NCI-H2196 treated with DMSO at 0.1 percent for 48 hours (cell line): ENCODE data around the gene FMN2.
"Not testable (repeated sequence)": the region's sequence is repeated elsewhere in the genome, so short reads cannot be mapped to it uniquely, and the experiment has no call there.

Source experiments
- DNase-seq: peaks from one replicate; lab custom pipeline; 2025; ENCODE audit not compliant: unreplicated experiment; lab: John Stamatoyannopoulos, UW

FMN2 gene

DNA sequence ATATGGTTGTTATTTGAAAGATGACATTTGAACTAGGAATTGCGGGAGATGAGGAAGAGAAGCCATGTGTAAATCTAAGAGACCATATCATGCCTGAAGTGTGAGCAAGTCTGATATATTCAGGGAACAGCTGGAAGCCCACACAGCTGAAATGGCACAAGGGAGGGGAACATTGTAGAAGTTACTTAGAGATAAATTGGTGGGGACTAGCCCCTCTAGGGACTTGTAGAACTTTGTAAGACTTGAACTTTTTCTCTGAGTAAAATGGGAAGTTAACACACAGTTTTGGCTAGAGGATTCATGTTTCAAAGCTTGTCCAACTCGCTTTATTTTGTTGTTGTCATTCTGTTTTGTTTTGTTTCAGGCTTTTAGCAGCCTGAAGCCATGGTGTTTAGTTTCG lies 216.4 kb downstream of the FMN2 start:
- DNase-seq, result no peak

DNA sequence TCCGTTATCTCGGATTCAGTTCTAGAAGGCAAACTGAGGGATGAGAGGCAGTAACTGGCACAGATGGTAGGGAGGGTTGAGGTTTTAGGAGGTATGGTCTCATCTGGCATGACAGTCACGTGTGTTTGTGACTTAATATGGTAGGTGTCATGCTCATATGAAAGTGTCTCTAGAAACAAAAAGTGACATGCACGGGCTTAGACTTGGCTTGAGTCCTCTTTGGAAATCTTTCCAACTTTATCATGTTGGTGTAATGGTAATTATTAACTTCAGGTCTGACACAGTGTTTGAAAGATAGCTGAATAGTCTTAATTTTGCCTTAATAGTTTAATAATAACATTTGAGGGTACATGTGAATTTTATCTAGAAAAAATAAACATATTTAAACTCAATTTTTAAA lies 218.1 kb downstream of the FMN2 start:
- DNase-seq, result no peak

DNA sequence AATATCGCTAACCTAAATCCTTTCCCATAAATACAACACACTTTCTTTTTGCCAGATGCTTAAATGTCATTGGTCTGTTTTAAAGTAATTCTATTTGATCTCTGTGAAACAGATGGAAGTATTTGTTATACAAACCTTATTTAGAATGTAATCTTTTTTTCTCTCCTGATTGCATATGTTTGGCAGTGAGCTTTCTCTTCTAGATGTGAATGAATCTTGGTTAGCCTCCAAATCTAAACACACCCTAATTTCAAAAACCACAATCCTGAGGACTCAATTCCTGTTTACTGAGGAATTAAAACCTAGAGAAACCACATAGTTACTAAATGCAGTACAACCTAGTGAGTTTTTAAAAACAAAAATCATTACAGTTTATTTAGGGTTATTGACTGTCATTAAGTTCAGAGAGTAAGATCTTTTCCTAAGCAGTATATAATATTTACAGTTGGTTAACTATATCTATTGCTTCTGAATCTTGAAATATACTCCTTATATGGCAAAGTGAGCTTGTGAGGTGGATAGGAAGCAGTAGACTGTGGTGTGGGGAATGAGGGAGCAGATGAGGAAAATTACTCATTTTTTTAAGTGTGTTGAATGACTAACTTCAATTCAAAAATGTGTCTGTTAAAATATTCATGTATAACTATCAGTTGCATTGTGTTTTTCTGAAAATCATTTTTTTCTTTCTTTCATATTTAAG lies 218.7 kb downstream of the FMN2 start:
- no peak for DNase-seq

DNA sequence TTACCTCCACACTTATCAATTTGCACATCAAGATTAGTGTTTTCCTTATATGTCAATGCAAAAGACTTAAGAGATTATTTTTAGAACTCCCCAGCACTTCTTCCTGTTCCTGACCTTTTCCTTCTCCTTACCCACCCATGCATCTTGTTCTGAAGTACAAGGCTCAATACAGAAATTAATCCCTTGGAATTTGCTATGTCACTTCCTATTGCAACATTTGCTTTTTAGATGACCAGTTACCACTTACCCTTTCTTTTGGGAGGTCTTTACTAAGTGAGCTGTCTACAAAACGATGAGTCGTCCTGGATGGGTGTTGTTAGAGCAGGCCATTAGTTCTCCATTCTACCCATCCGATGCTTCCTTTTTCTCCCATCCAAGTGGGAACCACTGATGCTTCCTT lies 221.2 kb downstream of the FMN2 start:
- DNase-seq, result no peak

DNA sequence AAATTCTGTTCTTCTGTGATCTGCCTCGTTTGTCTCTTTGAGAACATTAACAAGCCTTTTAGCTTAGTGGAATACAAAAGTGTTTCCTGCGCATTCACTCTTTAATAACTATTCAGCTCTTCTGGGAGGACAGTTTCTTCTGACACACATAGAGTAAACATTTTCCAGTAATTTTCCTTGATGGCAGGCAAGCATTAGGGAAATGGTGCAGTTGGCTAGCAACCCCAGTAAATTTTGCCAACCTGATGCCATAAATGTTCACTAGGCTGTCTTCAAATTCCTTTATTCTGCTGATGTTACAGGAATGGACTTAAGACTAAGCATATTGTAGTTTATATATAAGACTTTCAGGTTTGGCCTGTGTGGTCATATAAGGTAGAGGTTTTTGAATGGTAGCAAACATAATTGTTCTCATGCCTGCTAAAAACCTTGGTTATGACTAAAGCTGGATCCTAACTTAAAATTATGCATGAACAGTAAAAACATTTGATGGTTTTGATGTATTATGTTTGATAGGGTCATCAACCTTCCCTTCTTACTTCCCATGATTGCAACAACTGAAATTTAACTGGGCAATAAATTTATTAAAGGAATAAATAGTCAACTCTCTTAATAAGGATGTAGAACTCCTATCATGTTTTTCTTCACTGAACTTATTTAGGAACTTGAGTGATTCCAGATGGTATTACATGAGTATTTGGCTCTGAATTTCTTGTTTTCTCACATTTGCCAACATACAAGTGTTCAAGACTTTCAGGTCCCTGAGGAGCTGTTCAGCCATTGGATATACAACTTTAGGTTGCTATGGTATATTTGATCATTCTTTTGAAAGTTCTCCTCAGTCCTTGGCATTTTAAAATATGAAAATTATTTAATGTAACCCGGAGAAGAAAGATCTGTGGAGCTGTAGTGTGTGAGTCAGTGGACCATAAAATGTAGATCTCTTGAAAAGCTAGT lies 223.4 kb downstream of the FMN2 start:
- DNase-seq, result no peak

DNA sequence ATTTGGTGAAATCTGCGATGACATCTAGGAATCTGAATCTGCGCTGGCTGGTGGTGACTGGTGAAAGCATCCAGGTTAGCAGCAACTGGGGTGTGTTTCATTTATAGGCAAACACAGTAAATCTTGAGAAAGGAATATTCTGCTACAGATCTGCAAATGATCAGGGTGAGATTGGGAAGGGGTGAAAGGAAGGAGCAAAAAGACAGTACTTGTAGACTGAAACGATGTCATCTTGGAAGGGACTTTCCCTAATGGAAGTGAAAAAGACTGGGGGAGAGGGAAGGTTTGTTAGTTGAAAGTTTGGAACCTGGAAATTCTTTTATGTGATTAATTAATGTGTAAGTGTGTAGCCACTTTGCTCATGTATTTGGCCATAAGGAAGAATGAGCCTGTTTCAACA lies 228.3 kb downstream of the FMN2 start:
- DNase-seq, result no peak

DNA sequence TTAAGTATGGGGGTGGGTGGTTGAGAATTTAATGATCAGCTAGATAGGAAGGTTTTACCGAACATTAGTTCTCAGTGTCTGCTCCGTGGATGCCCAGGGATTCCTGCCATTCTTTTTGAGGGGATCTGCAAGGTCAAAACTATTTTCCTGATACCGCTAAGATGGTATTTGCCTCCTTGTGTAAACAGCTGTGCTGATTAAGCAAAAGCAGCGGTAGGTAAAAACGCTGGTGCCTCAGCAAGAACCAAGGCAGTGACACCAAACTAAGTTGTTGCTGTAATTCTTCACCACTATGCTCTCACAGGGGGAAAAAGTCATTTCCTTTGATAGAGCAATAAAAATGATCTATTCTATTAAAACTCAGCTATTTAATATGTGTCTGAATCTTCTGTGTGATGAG lies 229.0 kb downstream of the FMN2 start:
- DNase-seq, result no peak

DNA sequence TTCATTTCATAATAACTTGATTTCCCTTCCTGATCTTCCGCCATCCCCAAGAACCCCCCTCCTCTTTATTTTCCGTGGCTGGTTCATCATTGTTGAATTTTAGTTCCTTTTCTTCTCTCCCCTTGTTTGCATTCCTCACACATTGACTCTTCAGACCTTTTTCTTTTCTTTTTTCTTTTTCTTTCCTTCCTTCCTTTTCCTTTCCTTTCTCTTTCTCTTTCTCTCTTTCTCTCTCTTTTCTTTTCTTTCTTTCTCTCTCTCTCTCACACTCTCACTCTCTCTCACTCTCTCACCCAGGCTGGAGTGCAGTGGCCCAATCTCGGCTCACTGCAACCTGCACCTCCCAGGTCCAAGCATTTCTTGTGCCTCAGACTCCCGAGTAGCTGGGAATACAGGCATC lies 231.3 kb downstream of the FMN2 start:
- no peak for DNase-seq

DNA sequence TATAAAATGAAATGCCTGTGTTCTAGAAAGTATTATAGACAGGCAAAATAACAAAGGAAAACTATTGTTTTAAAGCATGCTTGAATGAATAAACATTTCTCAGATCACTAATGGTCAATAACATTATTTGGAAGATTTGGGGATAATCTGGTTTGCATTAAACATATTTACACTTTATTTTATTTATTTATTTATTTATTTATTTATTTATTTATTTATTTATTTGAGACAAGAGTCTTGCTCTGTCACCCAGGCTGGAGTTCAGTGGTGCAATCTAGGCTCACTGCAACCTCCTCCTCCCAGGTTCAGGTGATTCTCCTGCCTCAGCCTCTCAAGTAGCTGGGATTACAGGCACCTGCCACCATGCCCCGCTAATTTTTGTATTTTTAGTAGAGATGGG lies 236.7 kb downstream of the FMN2 start:
- DNase-seq, result not testable (repeated sequence)

DNA sequence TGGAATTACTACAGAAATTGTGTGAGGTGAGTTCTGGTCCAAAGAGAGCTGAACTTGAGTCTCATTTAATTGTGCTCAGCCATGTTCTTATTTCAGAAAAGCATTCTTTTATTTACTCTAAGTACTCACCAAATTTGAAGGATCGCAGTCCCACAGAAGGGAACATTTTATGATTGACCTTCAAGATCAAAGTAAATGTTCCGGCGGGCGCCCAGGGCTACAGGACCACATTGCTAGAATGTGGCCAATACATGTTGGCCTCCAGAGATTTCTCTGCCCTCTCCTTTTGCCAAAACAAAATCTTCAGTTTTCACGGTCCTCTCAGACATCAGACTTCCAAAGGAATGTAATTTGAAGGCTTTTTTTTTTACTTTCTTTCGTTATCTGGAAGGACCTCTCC lies 237.8 kb downstream of the FMN2 start:
- DNase-seq, result no peak

DNA sequence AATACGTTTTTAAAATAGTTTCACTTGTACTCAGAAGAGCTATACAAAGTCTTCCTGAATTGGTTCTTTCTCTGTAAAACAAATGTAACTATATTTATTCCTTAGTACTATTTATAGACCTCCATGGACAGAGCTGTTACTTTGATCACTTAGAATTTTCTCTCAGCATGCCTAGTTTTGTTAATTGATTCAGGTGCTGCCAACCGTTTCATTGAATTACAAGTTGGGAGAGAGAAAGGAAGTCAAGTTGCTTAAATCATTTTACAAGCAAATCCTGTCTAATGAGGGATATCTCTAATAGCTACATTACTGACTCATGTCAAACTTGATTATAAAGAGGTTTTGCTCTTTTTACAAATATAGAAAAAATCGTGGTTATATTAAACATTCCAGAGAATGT lies 241.0 kb downstream of the FMN2 start:
- no peak for DNase-seq

DNA sequence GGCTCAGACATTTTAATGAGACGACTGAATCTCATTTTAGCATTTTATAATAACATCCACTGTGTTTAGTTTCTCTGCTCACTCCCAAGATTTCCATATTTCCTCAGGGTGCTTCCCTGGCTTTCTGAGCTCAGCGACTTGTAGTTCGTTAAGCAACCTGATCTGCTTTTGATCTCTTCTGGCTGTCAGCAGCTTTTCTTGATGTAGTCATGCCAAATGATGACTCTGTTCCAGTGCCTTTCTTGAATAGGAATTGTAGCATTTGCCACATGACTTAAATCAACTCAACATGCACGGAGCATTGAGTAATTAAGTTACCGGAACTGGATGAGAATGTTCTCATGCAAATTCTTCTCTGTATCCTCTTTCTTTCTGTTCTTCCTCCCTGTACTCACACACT lies 246.1 kb downstream of the FMN2 start:
- DNase-seq, result no peak

DNA sequence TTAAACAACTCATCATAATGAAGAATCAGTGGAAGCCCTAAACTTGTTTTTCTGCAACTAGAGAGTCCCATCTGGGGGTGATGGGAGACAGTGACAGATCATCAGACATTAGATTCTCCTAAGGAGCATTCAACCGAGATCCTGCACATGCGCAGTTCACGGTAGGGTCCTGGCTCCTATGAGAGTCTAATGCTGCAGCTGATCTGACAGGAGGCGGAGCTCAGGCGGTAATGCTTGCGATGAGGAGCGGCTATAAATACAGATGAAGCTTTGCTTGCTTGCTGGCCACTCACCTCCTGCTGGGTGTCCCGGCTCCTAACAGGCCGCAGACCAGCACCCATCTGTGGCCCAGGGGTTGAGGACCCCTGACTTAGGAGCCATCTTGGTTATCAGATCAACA lies 247.2 kb downstream of the FMN2 start:
- DNase-seq, result no peak

DNA sequence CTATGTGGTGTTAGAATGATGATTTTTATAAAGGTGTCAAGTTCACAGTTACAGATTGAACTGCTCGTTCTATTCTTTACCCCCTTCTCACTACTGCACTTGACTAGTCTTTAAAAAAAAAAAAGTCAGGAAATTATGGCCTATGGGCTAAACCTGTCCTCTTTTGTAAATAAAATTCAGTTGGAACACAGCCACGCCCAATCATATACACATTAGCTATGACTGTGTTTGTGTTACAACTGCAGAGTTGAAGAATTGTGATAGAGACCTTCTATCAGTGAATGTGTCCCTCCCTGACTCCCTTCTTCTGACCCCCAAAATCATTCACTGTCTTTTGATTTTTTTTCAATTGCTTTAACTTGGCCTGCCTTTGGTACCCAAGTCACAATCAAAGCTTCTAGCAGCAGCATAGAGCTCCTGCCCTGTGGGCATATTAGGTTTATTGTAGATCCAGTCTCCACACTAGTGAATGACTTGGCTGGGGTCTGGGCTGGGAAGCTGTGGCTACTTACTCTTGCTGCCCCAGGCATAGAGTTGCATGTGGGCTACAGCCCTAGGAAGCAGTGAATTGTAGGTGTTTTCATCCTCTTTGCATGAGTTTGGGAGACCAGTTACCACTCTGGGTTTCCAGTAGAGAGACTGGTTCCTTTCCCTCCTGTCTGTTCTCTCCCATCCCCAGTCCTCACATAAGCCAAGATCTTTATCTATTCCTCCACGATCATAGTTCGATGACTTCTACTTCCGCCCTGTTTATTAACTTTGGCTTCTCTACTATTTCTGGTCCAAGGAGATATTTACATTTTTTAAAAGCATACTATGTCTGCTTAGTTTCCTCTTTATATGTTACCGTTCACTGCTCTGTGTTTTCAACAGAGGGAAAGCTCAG lies 249.9 kb downstream of the FMN2 start:
- DNase-seq, result no peak

DNA sequence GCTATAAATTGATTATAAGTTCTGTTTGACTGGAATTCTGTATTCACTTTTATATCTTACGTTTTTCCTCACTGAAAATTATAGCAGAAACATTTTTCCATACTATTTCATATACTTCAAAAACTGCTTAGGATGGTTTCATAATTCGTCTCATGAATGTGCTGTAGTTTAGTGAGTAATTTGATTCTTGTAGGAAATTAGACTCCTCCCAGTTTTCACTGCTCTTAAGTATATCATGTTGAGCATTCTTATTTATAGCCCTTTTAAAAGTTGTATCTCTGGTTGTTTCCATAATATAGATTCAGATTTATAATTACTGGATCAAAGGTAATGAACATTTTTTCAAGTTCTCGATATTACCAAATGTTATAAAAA lies 250.6 kb downstream of the FMN2 start:
- DNase-seq, result no peak

DNA sequence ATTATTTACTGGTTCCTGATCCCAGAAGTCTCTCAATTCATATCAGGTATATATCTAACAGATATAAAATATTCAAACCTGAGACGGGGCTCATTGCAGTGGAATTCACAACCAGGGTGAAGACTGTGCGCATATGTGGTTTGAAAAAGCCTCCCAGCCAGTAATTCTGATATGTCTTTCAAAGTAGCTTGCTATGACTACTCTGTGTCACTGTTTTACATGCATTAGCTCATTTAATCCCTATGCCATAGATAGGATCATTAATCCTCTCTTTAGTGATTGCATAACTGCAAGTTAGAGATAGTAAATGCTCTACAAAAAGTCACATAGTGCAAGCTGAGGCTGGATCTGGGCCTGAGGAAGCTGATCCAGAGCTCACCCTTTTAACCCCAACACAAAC lies 251.4 kb downstream of the FMN2 start:
- no peak for DNase-seq

DNA sequence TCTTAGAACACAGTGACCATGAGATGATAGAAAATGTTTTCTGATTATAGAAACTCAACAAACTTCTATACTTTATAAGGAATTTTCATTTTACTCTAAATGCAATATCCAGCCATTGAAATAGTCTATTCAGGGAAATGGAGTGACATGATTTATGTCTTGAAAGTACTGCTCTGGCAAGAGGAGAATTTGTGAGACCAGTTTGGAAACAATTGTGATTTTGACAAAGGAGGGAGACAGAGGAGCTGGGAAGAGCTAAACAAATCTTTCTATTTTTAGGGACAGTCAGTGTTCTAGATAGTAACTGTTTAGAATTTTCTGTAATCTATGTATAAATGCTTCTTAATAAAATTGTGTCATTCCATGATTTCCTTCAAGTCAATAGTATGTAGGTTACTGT lies 252.3 kb downstream of the FMN2 start:
- no peak for DNase-seq

DNA sequence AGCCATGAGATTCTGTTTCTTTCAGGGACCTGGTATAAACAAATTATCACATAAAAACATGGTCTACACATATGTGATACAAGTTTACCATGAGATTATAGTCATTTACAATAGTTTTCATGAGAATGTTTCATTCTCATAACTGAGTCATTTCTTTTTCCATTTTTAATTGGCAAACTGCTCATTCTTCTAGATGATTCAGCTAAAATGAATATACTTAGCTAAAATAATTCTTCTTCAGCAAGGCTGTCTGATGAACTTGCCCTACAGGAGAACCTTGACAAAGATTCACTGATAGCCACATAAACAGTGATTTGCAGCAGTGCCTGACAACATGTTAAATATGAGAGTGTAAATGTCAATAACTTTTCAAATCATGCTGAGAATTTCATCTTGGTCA lies 253.2 kb downstream of the FMN2 start:
- no peak for DNase-seq

DNA sequence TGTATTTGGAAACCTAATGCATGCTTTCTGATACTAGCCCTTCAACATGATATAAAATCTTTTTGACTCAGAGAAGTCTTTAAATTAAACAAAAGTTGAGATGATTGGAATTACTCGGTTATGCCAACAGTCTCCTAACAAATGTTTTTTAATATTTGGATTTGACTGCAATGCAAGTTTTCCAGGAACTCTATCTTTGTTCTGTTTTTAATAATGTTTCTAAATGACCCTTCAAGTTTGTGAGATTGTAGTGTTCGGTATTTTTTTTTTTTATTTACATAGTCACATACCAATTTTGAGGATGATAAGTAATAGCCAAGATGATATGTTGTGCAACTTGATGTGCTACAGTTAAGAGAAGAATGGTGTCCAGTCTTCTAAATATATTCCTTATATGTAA lies 258.0 kb downstream of the FMN2 start:
- no peak for DNase-seq

DNA sequence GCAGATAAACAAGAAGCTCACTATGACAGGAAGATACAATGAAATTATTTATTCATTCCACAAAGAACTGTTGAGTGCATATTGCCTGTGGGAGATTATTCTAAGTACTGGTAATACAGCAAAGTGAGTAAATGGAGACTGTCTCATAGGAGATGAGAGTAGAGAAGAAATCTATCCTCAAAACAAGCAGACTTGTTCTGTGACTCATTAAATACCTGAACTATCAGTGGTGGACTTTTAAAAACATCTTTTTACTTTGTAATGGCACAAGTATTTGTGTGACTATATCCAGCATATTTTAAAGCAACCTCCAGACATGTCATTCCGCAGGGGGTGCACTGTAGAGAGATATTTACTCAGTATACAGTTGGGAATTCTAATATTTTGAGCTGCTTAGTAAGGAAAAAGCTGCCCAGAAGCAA lies 259.2 kb downstream of the FMN2 start:
- no peak for DNase-seq

DNA sequence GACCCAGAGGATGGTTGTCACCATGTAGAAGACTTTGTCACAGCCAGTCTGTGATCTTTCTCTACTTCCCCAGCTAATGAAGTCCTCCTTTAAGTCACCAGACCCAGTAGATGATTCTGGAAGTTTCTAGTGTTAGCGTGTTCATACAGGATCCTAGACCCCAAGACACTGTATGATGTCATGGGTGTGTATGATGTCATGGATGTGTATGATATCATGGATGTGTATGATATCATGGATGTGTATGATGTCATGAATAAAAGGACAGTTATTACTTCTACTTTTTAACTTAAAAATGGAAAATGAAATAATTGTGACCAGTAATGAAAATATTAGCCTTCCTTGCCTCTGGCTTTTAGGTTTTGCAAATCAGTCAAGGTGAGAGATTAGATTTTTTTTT lies 260.0 kb downstream of the FMN2 start:
- no peak for DNase-seq

DNA sequence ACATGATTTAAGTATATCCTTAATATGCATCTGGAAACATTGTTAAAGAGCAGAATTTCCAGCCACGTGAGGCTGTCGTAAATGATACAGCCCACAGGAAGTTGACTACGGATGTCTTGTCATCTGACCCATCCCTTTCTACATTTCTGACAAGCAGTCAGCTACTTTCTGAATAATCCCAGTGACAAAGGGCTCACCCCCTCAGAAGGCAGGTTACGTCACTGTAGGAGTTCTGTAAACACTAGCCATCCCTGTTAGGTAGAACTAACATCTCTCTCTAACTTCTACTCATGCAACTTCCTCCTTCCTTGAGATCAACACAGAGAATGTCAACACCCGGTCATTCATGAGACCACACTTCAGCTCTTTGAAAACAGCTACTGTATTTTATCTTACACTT lies 261.1 kb downstream of the FMN2 start:
- no peak for DNase-seq
